Natural killer cell (primary cell): ENCODE measurements around the gene SLC6A6. TPM values are rescaled to one million over a fixed set of nuclear protein-coding genes. Genes with fewer than 3 reads are reported as not detected.

Experiments
- ATAC-seq, 3 donors: fragments of 150-1000 bp in 2 of 3; fragments of 200-7000 bp in 1 of 3; cut with Tn5 transposase; 1 replicate in 1 of 3; 2 replicates in 2 of 3; pipeline ENCODE4 v1.10.0; 2021; ENCODE audit warnings: mild to moderate bottlenecking in 2 of 3, moderate library complexity in 2 of 3
- DNase-seq, 2 donors: peaks; one replicate each; pipeline versions ENCODE4 v3.0.0 to v3.0.0-alpha.2; 2013 to 2021; ENCODE audit warnings: mixed read lengths in 1 of 2
- H3K27ac ChIP-seq: one replicate; pipeline ENCODE4 v1.5.1; 2013; ENCODE audit warnings: mild to moderate bottlenecking, low read length
- H3K27me3 ChIP-seq: one replicate; pipeline ENCODE4 v1.6.1; 2013; ENCODE audit warnings: low read length; ENCODE audit not compliant: control insufficient read depth, insufficient read depth
- H3K36me3 ChIP-seq: one replicate; pipeline ENCODE4 v1.6.1; 2013; ENCODE audit warnings: low read length; ENCODE audit not compliant: control insufficient read depth, insufficient read depth
- H3K4me1 ChIP-seq: one replicate; pipeline ENCODE4 v1.6.1; 2013; ENCODE audit warnings: low read length; ENCODE audit not compliant: control insufficient read depth, insufficient read depth
- H3K4me3 ChIP-seq: one replicate; pipeline ENCODE4 v1.5.1; 2013; ENCODE audit warnings: low read length
- H3K9me3 ChIP-seq: one replicate; pipeline ENCODE4 v1.6.1; 2013; ENCODE audit warnings: low read length; ENCODE audit not compliant: control insufficient read depth, insufficient read depth
- H3K27ac Mint-ChIP-seq, 2 donors: one replicate each; pipeline ENCODE4 v1.8.0; 2022; ENCODE audit warnings: mild to moderate bottlenecking in 2 of 2, mixed read lengths in 2 of 2, moderate library complexity in 1 of 2
- H3K27me3 Mint-ChIP-seq, 2 donors: one replicate each; pipeline ENCODE4 v1.8.0; 2022; ENCODE audit warnings: low read depth in 2 of 2, mixed read lengths in 2 of 2
- H3K36me3 Mint-ChIP-seq: one replicate; pipeline ENCODE4 v1.8.0; 2022; ENCODE audit warnings: mixed read lengths
- H3K4me1 Mint-ChIP-seq, 2 donors: one replicate each; pipeline ENCODE4 v1.8.0; 2022; ENCODE audit warnings: mixed read lengths in 2 of 2
- H3K4me3 Mint-ChIP-seq: one replicate; pipeline ENCODE4 v1.8.0; 2022; ENCODE audit warnings: mild to moderate bottlenecking, moderate library complexity, mixed read lengths
- H3K9me3 Mint-ChIP-seq, 2 donors: one replicate each; pipeline ENCODE4 v1.8.0; 2022; ENCODE audit warnings: mixed read lengths in 2 of 2
- WGBS: methylation state at CpG from one replicate; pipeline ENCODE4 v1.1.7; 2013; ENCODE audit warnings: missing lambda C conversion rate; ENCODE audit not compliant: insufficient coverage; 5-methylcytosine and 5-hydroxymethylcytosine counted together
- intact Hi-C: fragments of 100-400 bp; cut with micrococcal nuclease; formaldehyde crosslinking; loops from one replicate; pipeline ENCODE4 v1.14.2; 2022
- total RNA-seq, 4 donors: library from RNA; stranded (reverse); fragments of 120-200 nt in 1 of 4; gene quantifications; one replicate each; pipeline versions ENCODE4 v1.2.3 to v1.2.4, GENCODE V29; 2013 to 2022
- TF ChIP-seq, protein P1 (sequence below): fragments of 200-600 bp; IDR thresholded peaks from one replicate; pipeline ENCODE4 v1.8.0; 2022; ENCODE audit warnings: antibody characterized with exemption

SLC6A6 gene
- total RNA-seq, 3 donors from 2014 or later (not counting 1 experiment from before 2014, with no cell fraction given), result 43.7 to 55.4 (median 50.1) TPM

DNA sequence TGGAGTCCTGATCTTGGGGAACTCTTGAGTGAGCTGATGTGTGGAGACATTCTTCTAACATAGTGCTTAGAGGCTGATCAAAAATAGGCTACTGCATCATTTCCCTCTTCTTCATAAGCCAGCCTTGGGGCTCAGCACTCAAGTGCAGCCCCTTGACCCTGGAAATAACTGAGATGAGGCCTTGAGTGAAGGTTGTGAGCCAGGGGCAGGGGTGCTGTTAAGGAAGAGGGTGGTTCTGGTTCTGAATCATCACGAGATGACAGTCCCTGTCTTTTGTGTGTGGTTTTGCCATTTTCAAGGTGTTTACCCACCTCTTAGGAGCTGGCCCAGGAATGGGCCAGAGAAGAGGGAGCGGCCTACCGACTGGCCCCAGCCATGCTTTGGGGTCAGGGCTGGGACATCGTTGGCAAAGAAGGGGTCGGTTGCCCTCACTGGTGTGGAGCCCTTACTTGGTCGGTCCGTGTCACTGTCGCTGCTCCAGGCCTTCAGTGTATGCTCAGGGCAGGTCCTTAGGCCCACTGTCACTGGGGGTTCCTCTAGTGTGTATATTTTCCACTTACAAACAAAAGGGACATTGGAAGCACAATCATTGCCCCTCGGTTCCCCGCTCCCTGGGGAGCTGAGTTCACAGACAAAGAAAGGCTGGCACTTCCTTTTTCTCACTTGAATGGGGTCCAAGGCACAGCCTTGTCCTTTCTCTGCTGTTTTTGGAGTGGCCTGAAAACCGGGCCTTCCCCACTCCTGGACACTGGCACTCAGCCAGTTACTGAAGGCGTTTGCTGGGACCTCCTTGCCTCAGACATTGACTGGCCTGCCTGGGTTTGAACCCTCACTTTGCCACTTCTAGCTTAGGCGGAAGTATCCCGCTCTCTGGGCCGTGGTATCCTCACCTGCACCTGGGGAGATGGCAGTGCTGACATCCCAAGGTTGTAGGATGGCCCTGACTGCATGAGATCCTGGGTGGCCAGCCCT is 46.6 kb downstream of the SLC6A6 start:
- Histone ChIP-seq H3K27ac (no peak overlapping the region), H3K4me1 (no peaks in the 10 kb centered on the region), H3K27me3 (no peaks in the 10 kb centered on the region), H3K9me3 (no peaks in the 10 kb centered on the region), H3K36me3 (peaks cover 55% of the 10 kb centered on the region), H3K4me3 (no peak overlapping the region)
- intact Hi-C loops, result no loop called here
- H3K36me3 Mint-ChIP-seq, result peaks cover 16% of the 10 kb centered on the region
- TF ChIP-seq, protein P1, sequence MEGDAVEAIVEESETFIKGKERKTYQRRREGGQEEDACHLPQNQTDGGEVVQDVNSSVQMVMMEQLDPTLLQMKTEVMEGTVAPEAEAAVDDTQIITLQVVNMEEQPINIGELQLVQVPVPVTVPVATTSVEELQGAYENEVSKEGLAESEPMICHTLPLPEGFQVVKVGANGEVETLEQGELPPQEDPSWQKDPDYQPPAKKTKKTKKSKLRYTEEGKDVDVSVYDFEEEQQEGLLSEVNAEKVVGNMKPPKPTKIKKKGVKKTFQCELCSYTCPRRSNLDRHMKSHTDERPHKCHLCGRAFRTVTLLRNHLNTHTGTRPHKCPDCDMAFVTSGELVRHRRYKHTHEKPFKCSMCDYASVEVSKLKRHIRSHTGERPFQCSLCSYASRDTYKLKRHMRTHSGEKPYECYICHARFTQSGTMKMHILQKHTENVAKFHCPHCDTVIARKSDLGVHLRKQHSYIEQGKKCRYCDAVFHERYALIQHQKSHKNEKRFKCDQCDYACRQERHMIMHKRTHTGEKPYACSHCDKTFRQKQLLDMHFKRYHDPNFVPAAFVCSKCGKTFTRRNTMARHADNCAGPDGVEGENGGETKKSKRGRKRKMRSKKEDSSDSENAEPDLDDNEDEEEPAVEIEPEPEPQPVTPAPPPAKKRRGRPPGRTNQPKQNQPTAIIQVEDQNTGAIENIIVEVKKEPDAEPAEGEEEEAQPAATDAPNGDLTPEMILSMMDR, result no peak
- ATAC-seq (no peak), DNase-seq (no peak)
- H3K4me3 Mint-ChIP-seq, result no peak overlapping the region
- 94% methylated on average over 15 of the region's 15 CpGs for WGBS
- no peak overlapping the region for H3K27ac Mint-ChIP-seq
- H3K27me3 Mint-ChIP-seq, result no peaks in the 10 kb centered on the region
- H3K4me1 Mint-ChIP-seq, result peaks cover 6 to 19% of the 10 kb centered on the region in 2 donors
- H3K9me3 Mint-ChIP-seq, result no peaks in the 10 kb centered on the region

DNA sequence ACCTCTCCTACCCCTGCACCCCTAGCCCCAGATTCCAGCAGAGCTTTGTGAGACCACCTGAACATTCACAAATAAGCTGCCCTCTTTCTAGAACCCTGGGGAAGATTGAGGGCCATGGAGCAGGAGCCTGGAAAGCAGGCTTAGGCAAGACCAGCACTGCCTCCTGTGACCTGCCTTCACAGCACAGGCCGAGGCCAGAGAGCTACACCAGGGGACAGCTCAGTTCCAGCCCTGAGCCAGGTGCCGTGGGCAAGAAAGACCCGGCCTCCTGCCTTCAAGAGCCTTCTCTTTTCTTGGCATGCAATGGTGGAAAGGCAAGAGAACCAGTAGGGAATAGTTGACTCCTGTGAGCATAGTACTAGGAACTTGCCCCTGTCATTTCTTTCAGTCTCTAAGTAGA is 48.1 kb downstream of the SLC6A6 start:
- Mint-ChIP-seq H3K4me3 (no peak overlapping the region), H3K27ac (no peak overlapping the region), H3K27me3 (no peaks in the 10 kb centered on the region), H3K4me1 (peaks cover 0 to 7% of the 10 kb centered on the region in 2 donors), H3K9me3 (no peaks in the 10 kb centered on the region), H3K36me3 (peaks cover 15% of the 10 kb centered on the region)
- H3K36me3 ChIP-seq, result peaks cover 54% of the 10 kb centered on the region
- H3K9me3 ChIP-seq, result no peaks in the 10 kb centered on the region
- 92% methylated on average over 3 of the region's 3 CpGs for WGBS
- H3K27me3 ChIP-seq, result no peaks in the 10 kb centered on the region
- H3K4me3 ChIP-seq, result no peak overlapping the region
- no peaks in the 10 kb centered on the region for H3K4me1 ChIP-seq
- H3K27ac ChIP-seq, result no peak overlapping the region
- TF ChIP-seq, protein P1, result no peak
- DNase-seq (no peak), ATAC-seq (no peak)
- intact Hi-C loops, result no loop called here

DNA sequence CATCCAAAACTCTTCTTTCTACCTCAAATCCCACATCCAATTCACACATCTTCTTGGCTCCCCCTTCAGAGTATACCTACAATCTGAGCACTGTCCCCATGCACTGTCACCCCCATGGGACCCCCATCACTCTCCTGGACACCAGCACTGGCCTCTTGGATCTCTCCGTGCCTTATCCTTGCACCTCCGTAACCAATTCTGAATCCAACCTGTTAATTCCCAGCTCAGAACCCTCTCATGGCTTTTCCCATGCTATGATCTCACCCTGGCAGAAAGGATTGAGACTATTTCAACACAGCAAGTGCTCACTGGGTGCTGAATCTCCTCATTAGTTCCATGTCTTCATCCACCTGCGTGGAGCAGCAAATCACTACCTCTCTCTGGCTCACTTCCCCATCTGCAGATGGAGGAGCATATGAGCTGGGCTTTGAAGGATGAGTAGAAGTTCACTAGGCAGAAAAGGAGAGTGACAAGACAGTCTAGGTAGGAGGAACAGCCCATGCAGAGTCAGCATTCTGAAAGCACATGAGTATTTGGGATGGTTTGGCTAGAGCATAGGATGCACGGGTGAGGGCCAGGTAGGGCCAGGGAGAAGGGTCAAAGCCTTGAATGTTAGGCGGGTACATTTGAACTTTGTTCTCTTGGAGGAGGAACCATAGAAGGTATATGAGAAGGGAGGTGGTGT is 48.7 kb downstream of the SLC6A6 start:
- no peak overlapping the region for H3K27ac Mint-ChIP-seq
- WGBS, result 96% methylated on average over 4 of the region's 5 CpGs

More for the DNA sequence above, 48.7 kb downstream of the SLC6A6 start:
- Mint-ChIP-seq H3K36me3 (peaks cover 10% of the 10 kb centered on the region), H3K27me3 (no peaks in the 10 kb centered on the region), H3K4me3 (no peak overlapping the region), H3K9me3 (no peaks in the 10 kb centered on the region), H3K4me1 (peaks cover 0 to 1% of the 10 kb centered on the region in 2 donors)
- intact Hi-C loops, result no loop called here
- TF ChIP-seq, protein P1, result no peak
- ATAC-seq (no peak), DNase-seq (no peak)
- no peaks in the 10 kb centered on the region for H3K4me1 ChIP-seq
- H3K36me3 ChIP-seq, result peaks cover 48% of the 10 kb centered on the region
- no peak overlapping the region for H3K27ac ChIP-seq
- no peaks in the 10 kb centered on the region for H3K27me3 ChIP-seq
- no peaks in the 10 kb centered on the region for H3K9me3 ChIP-seq
- H3K4me3 ChIP-seq, result no peak overlapping the region
